Hepatocyte (in vitro differentiated cells): ENCODE measurements around the gene FDXR. TPM values are rescaled to one million over a fixed set of nuclear protein-coding genes. Genes with fewer than 3 reads are reported as not detected.

Experiments
- DNase-seq: peaks from one replicate; pipeline ENCODE4 v3.0.0-alpha.2; 2016; ENCODE audit warnings: low spot score
- H2AFZ ChIP-seq: fragments of 200-600 bp; sonication (generic); 2 replicates; pipeline ENCODE4 v1.6.0; 2016; ENCODE audit warnings: antibody characterized with exemption, mild to moderate bottlenecking
- H3K27ac ChIP-seq: fragments of 200-600 bp; sonication (generic); 2 replicates; pipeline ENCODE4 v1.5.1; 2016; ENCODE audit warnings: mild to moderate bottlenecking
- H3K27me3 ChIP-seq: fragments of 200-600 bp; sonication (generic); 2 replicates; pipeline ENCODE4 v1.6.1; 2016
- H3K36me3 ChIP-seq: fragments of 200-600 bp; sonication (generic); replicated peaks from 2 replicates; pipeline ENCODE4 v1.5.1; 2016; ENCODE audit warnings: low read depth; ENCODE audit not compliant: insufficient read depth
- H3K4me1 ChIP-seq: fragments of 200-600 bp; sonication (generic); 2 replicates; pipeline ENCODE4 v1.5.1; 2016; ENCODE audit warnings: mild to moderate bottlenecking, moderate library complexity; ENCODE audit not compliant: insufficient read depth
- H3K4me2 ChIP-seq: fragments of 200-600 bp; sonication (generic); 2 replicates; pipeline ENCODE4 v1.6.0; 2016
- H3K4me3 ChIP-seq: fragments of 200-600 bp; sonication (generic); 2 replicates; pipeline ENCODE4 v1.5.1; 2016; ENCODE audit warnings: mild to moderate bottlenecking
- H3K79me2 ChIP-seq: fragments of 200-600 bp; sonication (generic); 2 replicates; pipeline ENCODE4 v1.6.0; 2017; ENCODE audit warnings: mild to moderate bottlenecking
- H3K9me2 ChIP-seq: fragments of 200-600 bp; sonication (generic); replicated peaks from 2 replicates; pipeline ENCODE4 v1.6.0; 2017; ENCODE audit warnings: mild to moderate bottlenecking; ENCODE audit not compliant: insufficient read depth
- H3K9me3 ChIP-seq: fragments of 200-600 bp; sonication (generic); 2 replicates; pipeline ENCODE4 v1.5.1; 2016; ENCODE audit warnings: low read depth, mild to moderate bottlenecking
- H4K20me1 ChIP-seq: fragments of 200-600 bp; sonication (generic); 2 replicates; pipeline ENCODE4 v1.6.0; 2016; ENCODE audit warnings: mild to moderate bottlenecking; ENCODE audit not compliant: insufficient read depth, poor library complexity, severe bottlenecking
- EZH2 ChIP-seq: fragments of 200-600 bp; sonication (generic); IDR thresholded peaks from 2 replicates; pipeline ENCODE4 v1.6.1; 2016; ENCODE audit warnings: antibody characterized with exemption, mild to moderate bottlenecking, borderline replicate concordance
- EZH2phosphoT487 ChIP-seq: fragments of 200-600 bp; sonication (generic); IDR thresholded peaks from one replicate; pipeline ENCODE4 v1.6.1; 2018; ENCODE audit warnings: antibody characterized with exemption, mild to moderate bottlenecking, low read depth, moderate library complexity; ENCODE audit not compliant: unreplicated experiment, severe bottlenecking
- WGBS: methylation state at CpG from one replicate; pipeline ENCODE4 v1.1.6; 2016; ENCODE audit warnings: low lambda C conversion rate; ENCODE audit errors: missing lambda C conversion rate; 5-methylcytosine and 5-hydroxymethylcytosine counted together
- polyA plus RNA-seq: library from polyadenylated mRNA; unstranded; fragments of >200 nt; fragmentation: Nextera tagmentation; extraction: Ambion mirVana; gene quantifications from 2 replicates; pipeline ENCODE4 v1.2.1, GENCODE V29; 2016
- total RNA-seq: library from RNA; depleted of rRNA; stranded (reverse); fragments of >200 nt; gene quantifications from 2 replicates; pipeline ENCODE4 v1.2.3, GENCODE V29; 2014
- TF ChIP-seq, protein P1 (sequence below): fragments of 200-600 bp; sonication (generic); IDR thresholded peaks from 2 replicates; pipeline ENCODE4 v1.5.1; 2016; ENCODE audit warnings: antibody characterized with exemption, mild to moderate bottlenecking; ENCODE audit not compliant: poor library complexity

Gene FDXR
- total and polyA plus RNA-seq, 2 experiments from 2014 or later, result 12.2 to 14.2 TPM

DNA sequence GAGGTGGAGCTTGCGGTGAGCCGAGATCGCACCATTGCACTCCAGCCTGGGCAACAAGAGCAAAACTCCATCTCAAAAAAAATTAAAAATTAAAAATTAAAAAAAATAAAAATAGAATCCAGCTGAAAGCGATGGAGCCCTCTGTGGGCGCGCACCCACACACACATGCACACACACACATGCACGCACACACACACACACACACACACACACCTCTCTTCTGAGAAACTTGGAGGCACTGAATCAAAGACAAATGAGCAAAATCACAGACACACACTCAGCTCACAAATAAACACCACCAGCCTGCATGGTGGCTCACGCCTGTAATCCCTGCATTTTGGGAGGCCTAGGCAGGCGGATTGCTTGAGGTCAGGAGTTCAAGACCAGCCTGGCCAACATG lies 30.2 kb upstream of the FDXR start:
- no peaks in the 10 kb centered on the region for H3K9me2 ChIP-seq
- H4K20me1 ChIP-seq, result no peaks in the 10 kb centered on the region
- no peak for DNase-seq
- no peaks in the 10 kb centered on the region for H3K9me3 ChIP-seq
- H3K36me3 ChIP-seq, result no peaks in the 10 kb centered on the region
- H3K4me3 ChIP-seq, result no peak overlapping the region
- H3K27me3 ChIP-seq, result no peaks in the 10 kb centered on the region
- H2AFZ ChIP-seq, result no peak overlapping the region
- H3K4me2 ChIP-seq, result no peak overlapping the region
- no peak overlapping the region for H3K27ac ChIP-seq
- 93% methylated on average over 9 of the region's 9 CpGs for WGBS
- H3K79me2 ChIP-seq, result no peaks in the 10 kb centered on the region
- peaks cover 5% of the 10 kb centered on the region for H3K4me1 ChIP-seq
- TF ChIP-seq, protein P1, sequence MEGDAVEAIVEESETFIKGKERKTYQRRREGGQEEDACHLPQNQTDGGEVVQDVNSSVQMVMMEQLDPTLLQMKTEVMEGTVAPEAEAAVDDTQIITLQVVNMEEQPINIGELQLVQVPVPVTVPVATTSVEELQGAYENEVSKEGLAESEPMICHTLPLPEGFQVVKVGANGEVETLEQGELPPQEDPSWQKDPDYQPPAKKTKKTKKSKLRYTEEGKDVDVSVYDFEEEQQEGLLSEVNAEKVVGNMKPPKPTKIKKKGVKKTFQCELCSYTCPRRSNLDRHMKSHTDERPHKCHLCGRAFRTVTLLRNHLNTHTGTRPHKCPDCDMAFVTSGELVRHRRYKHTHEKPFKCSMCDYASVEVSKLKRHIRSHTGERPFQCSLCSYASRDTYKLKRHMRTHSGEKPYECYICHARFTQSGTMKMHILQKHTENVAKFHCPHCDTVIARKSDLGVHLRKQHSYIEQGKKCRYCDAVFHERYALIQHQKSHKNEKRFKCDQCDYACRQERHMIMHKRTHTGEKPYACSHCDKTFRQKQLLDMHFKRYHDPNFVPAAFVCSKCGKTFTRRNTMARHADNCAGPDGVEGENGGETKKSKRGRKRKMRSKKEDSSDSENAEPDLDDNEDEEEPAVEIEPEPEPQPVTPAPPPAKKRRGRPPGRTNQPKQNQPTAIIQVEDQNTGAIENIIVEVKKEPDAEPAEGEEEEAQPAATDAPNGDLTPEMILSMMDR, result no peak
- no peak for TF ChIP-seq EZH2phosphoT487
- TF ChIP-seq EZH2, result no peak

DNA sequence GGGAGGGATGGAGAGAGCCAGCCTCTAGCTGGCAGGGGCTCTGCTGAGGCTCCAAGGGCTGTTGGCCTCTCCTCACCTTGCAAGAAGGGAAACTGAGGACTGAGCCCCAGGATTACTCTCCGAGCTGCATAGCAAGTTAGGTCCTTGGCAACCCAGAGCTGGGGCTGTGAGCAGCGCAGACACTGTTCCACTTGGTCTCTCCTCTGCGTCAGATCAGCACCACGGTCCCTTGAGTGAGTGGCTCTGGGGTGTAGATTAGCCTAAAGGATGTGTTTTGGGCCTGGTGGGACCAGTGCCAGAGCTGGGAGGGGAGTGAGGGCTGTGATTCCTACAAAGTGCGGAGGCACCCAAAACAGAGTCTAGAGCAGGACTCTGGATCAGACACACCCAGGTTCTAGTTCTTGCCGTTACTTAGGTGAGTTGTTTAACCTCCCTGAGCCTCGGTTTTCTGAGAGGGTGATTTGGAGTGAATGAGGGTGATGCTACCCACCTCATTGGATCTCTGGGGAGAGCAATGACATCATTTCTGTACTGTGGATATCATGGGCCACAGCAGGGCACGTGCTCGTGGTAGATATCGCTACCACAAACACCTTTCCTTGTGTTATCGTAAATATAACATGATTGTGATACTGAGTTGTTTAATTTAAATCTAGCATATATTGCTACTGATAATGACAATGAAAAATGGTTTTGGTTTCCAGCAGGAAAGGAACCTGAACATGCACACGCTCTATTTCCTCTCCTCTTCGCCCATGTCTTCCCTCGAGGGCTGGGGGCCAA lies 28.8 kb upstream of the FDXR start:
- 88% methylated on average over 14 of the region's 14 CpGs for WGBS
- Histone ChIP-seq H3K4me2 (no peak overlapping the region), H3K4me1 (no peaks in the 10 kb centered on the region), H4K20me1 (no peaks in the 10 kb centered on the region), H2AFZ (no peak overlapping the region), H3K27ac (no peak overlapping the region), H3K27me3 (peaks cover 10% of the 10 kb centered on the region), H3K4me3 (no peak overlapping the region), H3K9me2 (no peaks in the 10 kb centered on the region), H3K9me3 (no peaks in the 10 kb centered on the region), H3K79me2 (no peaks in the 10 kb centered on the region), H3K36me3 (no peaks in the 10 kb centered on the region)
- no peak for DNase-seq
- TF ChIP-seq EZH2 (no peak), EZH2phosphoT487 (no peak)
- TF ChIP-seq, protein P1, result no peak

- Histone ChIP-seq H3K36me3 (no peaks in the 10 kb centered on the region), H3K9me3 (no peaks in the 10 kb centered on the region), H3K27ac (no peak overlapping the region), H4K20me1 (no peaks in the 10 kb centered on the region), H3K4me2 (no peak overlapping the region), H3K27me3 (peaks cover 20% of the 10 kb centered on the region), H2AFZ (no peak overlapping the region), H3K79me2 (no peaks in the 10 kb centered on the region), H3K4me1 (no peaks in the 10 kb centered on the region), H3K9me2 (no peaks in the 10 kb centered on the region), H3K4me3 (no peak overlapping the region)
- no peak for TF ChIP-seq EZH2
- TF ChIP-seq EZH2phosphoT487, result no peak
- TF ChIP-seq, protein P1, result no peak
- DNase-seq, result no peak
- 87% methylated on average over 8 of the region's 8 CpGs for whole genome bisulfite sequencing
Measured at GRCh38 chr17:74900208-74900607, 27.4 kb upstream of the FDXR start.
